GM04503 (cell line): Measurements from ENCODE around the gene MOB3B.

ENCODE experiments used
- DNase-seq: peaks from one replicate; pipeline ENCODE4 v3.0.0-alpha.2; 2012; ENCODE audit warnings: low read depth

The MOB3B gene

DNA sequence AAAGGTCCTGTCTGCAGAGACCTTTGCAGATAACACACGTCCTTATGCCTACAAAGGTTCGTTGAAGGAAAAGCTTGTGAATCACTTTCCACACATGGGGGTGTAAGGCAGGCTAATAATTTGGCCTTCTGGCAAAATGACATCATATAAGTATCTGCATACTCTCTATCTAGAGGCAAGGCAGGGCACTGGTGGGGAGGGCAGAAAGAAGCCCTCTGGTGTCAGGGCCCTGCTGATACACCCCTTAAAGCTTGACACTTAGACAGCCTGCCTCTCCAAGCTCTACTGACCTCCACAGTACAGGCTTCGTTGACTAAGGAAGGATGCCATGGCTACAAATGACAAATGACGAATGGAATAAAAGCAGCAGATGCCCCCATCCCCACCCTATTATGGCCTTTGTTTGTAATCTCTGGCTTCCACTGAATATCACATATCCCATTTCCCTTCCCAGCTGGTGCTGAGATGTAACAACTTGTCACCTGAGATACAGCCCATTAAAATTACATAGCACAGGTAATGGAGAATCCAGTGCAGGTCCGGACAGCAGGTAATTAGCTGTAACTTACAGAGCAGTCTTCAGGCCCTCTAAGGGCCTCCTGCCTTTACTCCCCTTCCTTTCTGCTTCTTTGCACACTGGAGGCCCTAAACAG, 82.5 kb downstream of the MOB3B start:
- no peak for DNase-seq

DNA sequence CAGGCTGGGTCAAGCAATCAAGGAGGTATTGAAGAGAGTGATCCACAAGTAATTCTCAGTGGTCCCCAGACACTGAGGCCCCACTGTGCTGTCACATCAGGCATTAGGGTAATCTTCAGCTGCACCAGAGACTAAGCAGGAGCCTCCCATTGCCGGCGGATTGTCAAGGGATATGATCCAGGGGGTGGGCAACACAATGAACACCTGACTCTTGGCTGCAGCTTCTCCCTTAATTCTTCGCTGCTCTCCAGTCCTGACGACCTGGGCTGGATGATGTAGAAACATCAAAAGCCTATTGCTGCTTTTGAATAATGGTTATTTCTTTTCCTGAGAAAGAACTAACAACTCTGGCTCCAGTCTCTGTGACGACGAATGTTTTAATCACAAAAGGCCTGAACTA, 83.9 kb downstream of the MOB3B start:
- no peak for DNase-seq

DNA sequence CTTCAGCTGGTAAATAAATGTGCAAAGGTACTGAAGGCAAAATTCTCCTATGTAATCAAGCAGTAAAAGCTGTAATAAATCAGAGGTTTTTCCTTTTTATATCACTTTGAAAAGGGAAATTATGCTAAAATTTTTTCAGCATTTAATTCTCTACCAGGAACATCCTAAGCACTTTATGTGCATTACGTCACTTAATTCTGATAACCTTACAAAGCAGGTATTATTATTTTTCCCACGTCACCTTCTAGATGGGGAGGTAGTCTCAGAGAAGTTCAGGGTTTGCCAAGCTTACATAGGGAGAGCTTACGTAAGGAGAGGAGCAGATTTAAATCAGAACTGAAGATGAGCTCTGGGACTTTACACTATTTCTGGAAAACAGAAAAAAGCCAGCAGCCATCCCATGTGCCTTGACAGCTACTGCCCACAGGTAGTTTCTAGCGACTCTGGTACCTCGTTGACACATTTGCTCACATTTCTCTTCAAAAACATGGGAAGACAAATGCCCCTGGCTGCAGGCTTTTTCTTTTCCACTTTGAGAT, 84.5 kb downstream of the MOB3B start:
- no peak for DNase-seq

- no peak for DNase-seq
Measured at GRCh38 chr9:27442464-27442863, 87.2 kb downstream of the MOB3B start.

- DNase-seq = no peak
Measured at GRCh38 chr9:27441741-27442070, 87.9 kb downstream of the MOB3B start.

- no peak for DNase-seq
Measured at GRCh38 chr9:27440888-27441740, 88.5 kb downstream of the MOB3B start.

- no peak for DNase-seq
Measured at GRCh38 chr9:27438522-27438921, 91.1 kb downstream of the MOB3B start.

DNA sequence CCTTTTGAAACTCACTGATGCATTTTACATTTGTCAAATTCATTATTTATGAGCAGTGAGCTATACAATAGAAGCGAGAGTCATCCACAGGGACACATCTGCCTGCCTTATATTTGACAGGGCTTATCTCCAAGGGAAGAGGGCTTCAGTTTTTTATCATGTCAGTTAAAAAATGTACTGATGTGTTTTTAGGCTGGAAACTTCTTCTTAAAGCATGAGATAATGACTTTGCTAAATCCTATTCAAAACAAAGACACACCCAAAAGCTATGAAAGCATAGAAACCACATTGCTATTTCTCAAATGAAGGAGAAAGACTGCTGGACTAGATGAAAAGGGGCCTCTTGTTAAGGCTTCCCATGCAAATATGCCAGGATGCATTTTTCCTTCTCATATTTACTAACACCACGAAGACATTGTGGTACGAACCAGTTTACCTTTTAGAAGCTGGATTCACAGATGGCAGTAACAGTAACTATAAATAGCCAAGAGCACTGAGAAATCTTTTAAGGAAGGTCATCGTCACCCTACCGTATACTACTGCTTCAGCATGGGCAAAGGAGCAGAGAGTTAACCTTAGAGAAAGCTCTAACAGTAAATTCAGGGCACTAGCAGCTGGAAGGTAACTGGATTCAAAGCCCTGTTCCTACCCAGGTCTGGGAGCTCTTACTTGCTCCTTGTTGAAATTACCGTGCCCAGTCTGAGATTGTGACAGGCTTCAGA, 91.8 kb downstream of the MOB3B start:
- DNase-seq = no peak

- DNase-seq = no peak
Measured at GRCh38 chr9:27436234-27436633, 93.4 kb downstream of the MOB3B start.

- DNase-seq = no peak
Measured at GRCh38 chr9:27433631-27434325, 95.8 kb downstream of the MOB3B start.

DNA sequence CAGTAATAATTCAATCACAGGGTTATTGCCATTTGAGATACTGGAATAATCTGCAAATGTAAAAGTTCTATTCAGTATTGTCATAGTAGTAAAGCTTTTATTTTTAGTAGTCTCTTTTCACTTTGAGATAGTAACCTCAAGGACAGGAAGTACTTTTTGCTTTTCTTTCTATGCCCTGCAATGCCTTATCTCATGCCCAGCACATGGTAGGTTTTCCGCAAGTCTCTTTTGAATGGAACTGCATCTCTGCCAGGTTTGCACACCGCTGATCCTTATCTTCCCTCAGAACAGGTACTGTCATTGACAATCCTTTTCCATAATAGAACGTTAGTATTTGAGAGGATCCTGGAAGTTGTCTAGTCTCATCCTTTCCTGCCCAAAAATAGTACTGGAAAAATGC, 97.3 kb downstream of the MOB3B start:
- DNase-seq = no peak

DNA sequence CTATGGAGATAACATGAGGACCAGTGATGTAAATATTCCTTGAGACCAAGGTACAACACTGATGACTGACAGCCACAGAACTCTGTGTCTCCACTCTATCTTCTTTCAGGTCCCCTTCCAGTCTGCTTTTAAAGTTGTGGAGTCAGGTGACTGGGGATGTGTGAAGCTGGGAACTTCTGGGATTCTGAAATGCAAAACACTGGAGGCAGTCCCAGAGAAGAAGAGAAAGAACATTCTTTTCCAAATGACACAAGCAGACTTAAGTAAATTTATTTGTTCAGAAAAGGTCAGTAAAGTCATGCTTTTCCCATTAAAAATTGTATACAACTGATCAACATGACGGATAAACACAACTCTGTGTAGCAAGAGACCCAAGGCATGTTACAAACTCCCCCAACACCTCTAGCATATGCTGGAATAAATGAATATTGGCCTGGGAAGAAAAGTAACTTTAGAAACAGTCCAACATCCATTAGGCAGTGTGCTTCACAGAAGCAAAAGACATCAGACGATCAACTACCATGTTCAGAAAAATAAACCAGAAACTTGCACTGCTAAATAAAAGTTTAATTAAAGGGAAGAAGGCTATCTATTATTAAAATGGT, 98.0 kb downstream of the MOB3B start:
- DNase-seq = no peak

DNA sequence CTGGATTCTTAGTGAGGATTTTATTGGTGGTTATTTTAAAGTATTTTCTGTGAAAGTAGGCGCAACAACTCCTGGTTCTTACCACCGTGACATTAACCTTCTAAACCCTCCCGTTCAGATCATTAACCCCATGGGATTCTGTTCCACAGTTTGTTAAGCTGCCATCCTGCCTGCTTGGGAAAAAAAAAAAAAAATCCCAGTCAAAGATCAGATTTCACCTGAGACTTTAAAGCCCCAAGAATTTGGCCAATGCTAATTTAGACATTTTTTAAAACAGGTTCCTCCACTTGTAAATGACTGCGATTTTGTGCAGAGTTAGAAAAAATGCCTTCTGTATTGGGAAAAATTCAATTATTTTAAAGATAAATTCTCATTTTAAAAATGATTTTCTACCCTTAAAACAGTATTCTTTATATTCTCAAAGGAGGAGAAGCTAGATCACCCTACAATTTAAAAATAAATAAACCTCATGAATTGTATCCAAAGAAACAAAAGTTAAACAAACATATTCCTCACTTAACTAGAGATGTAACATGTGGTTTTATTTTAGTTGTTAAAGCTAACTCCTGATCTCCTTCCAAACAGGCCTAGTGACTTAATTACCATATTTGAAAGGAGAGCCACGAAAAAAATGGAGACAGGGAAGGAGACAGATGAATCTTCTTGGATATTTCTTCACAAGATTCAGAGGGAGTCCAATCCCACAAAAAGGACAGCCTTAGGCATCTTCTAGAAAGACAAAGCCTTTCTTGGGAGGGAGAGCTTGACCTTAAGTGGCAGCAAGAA, 98.7 kb downstream of the MOB3B start:
- DNase-seq = no peak

DNA sequence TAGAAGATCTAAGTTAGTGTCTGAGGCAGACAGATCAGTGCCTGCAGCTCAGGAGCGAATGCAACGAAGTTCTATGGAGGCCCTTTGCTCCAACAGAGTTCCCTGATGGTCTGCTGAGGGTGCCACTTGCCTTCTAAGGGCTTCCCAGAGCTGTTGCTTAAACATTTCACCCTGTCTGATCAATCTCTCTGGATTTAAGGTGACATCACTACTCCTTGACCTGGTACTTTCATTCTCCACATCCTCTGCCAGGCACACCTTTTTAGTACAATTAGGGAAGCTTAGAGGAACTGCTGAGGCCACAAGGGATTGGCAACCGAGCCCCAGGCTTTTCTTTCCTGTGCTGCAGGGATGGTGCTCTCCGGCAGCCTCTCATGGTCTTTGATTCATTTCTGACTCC, 99.7 kb downstream of the MOB3B start:
- no peak for DNase-seq

GRCh38 chr9:27429436-27429835, 100.2 kb downstream of the MOB3B start:
- no peak for DNase-seq

DNA sequence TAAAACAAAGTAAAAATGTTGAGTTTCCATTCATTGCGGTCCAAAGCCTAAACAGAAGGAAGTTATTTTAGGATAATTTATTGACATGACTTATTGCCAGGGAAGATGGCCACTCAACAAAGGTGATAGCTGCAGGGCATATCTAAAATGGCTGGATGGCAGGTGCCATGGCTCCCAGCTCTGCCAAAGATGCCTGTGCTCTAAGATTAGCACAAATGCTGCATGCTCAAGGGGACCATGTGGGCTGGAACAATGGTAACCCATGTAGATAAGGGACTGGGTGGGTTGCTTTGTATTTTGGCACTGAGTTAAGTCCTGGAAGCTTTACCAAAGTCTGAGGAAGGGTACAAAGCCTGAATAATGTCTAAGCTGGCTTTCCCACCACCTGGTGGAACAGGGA, 101.1 kb downstream of the MOB3B start:
- DNase-seq = no peak

GRCh38 chr9:27427272-27427643, 102.4 kb downstream of the MOB3B start:
- no peak for DNase-seq

- no peak for DNase-seq
Measured at GRCh38 chr9:27426511-27427271, 102.9 kb downstream of the MOB3B start.

GRCh38 chr9:27425827-27426510, 103.6 kb downstream of the MOB3B start:
- DNase-seq = no peak
